CD4-positive, alpha-beta T cell treated with Interleukin-17A for 1 hour (primary cell): Measurements from ENCODE around the gene LMO2.
"Not testable (repeated sequence)": the region's sequence is repeated elsewhere in the genome, so short reads cannot be mapped to it uniquely, and the experiment has no call there.

Source experiments
- DNase-seq: peaks from one replicate; pipeline ENCODE4 v3.0.0-alpha.2; 2020

LMO2 gene

DNA sequence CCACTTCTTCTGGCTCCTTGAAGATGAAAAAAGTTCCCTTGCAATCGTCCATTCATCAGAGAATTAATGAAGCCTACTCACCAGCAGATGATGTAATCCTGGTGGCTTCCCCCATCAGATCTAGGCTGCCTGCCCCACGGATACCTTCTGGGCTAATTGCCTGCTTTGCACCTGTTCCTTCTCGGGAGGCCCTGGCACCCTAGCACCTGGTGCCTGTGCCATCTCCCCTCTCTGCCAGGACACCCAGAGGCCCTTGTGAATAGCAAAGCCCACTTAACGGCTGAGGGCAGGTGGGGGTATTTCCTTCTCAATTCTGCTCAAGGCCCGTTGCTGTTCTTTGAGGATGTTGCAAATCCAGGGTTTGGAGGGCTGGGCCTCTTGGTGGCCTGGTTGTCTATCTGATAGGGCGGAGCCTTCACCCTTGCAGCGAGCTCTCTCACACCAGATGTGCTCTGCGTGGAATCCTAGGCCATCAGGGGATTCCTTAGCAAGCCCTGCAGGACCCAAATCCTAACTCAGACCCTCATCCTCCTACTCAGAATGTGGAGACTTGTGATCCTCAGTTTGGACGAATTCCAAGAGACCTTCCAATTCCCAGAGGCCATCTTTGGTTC is at the start of gene LMO2:
Gene LMO2, minus strand, starts transcription at position 363 of the 614 bp plus-strand sequence. CDS start 22,360 bp downstream, outside the sequence.
- DNase-seq: no peak

DNA sequence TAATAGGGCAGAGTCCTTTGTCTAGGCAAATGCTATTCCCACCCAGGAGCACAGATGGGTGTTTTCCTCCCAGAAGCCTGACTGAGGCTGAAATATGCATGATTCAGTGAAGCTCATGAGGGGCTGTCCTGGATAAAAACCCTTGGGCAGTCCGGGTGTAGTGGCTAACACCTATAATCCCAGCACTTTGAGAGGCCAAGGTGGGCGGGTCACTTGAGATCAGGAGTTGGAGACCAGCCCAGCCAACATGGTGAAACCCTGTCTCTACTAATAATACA is 48.6 kb upstream of the LMO2 start:
- no peak for DNase-seq

- no peak for DNase-seq
Observed at GRCh38 chr11:33936725-33937604, 45.1 kb upstream of the LMO2 start.

- no peak for DNase-seq
Observed at GRCh38 chr11:33935461-33936456, 43.9 kb upstream of the LMO2 start.

- DNase-seq: no peak
Observed at GRCh38 chr11:33935005-33935404, 43.1 kb upstream of the LMO2 start.

GRCh38 chr11:33934450-33934849 is 42.6 kb upstream of the LMO2 start:
- DNase-seq: no peak

DNA sequence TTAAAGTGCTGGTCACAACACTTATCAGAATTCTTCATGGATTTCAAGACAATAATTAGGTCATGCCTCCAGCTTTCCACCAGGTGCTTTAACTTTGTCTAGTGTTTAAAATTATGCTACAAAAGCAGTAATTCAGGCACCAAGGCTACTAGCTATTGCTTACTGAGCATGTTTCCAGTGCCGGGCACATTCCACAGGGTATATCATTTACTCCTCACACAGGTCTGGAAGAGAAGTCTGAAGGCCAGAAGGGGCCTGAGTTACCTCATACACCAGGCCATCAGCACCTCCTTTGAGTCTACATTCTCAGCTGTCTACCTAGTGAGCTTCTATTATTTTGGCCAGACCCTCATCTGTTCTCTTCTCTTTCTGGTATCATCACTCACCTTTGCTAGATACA is 41.7 kb upstream of the LMO2 start:
- DNase-seq: no peak

DNA sequence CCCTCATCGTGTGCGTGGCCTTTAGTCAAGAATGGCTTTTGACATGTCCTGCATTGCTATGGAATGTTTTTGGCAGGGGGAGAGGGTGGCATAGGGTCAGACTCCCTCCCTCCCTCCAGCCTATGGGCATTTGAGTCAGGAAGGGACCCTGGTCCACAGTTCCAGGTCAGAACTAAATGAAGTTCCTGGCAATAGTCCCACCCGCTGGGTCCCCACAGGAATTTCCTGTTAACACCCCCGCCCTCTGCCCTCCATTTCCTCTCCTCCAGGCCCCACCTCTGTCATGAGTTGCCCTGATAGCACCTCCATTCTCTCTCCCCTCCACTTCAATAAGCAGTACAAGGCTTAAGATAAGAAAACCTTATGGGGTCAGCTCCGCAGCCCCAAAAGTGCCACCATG is 40.8 kb upstream of the LMO2 start:
- no peak for DNase-seq

DNA sequence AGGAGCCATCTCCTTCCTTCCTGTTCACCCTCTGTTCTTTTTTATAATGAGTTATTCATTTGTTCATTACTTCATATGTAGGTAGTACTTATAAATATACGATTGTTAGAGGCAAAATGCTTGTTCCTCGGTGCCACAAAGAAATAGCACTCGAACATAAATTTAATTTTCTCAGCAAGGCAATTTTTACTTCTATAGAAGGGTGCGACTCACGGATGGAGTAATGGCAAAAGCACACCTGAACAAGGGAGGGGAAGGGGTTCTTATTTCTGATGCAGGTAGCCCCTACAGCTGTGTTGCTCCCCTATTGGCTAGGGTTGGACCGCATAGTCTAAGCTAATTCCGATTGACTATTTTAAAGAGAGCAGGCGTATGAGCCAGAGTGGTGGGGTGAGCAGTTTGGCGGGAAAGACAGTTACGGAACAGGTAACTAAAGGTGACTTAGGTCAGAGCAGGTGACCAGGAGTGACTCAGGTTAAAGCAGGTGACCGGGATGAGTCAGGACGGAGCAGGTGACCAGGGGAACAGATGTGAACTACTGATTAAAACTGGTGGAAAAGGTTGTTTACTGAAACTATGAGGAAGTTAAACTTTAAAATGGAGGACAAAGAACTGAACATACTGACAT is 40.0 kb upstream of the LMO2 start:
- DNase-seq: not testable (repeated sequence)

GRCh38 chr11:33931067-33931466 is 39.2 kb upstream of the LMO2 start:
- no peak for DNase-seq

- DNase-seq: peak; percentile 5
Observed at GRCh38 chr11:33930317-33931021, 38.6 kb upstream of the LMO2 start.

- DNase-seq: no peak
Observed at GRCh38 chr11:33928564-33928963, 36.7 kb upstream of the LMO2 start.

GRCh38 chr11:33926671-33927552 is 35.0 kb upstream of the LMO2 start:
- no peak for DNase-seq

- DNase-seq: no peak
Observed at GRCh38 chr11:33924341-33924740, 32.5 kb upstream of the LMO2 start.

DNA sequence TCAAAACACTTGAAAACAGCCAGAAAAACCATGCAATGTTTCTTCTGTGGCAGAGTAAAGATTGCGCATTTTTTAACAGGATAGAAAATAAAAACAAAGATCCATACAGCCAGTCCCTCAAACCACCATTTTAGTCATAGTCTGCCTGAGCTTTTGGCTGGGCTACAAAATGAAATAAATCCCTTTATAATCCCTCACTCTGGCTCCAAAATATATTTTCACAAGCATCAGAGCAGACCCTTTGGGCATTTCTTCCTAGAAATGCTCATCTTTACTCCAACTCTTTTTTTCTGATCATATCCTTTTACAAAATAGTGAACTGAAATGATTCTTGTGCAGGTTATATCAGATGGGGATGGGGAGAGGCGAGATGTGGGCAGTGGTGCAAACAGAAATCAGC is 31.8 kb upstream of the LMO2 start:
- DNase-seq: no peak

DNA sequence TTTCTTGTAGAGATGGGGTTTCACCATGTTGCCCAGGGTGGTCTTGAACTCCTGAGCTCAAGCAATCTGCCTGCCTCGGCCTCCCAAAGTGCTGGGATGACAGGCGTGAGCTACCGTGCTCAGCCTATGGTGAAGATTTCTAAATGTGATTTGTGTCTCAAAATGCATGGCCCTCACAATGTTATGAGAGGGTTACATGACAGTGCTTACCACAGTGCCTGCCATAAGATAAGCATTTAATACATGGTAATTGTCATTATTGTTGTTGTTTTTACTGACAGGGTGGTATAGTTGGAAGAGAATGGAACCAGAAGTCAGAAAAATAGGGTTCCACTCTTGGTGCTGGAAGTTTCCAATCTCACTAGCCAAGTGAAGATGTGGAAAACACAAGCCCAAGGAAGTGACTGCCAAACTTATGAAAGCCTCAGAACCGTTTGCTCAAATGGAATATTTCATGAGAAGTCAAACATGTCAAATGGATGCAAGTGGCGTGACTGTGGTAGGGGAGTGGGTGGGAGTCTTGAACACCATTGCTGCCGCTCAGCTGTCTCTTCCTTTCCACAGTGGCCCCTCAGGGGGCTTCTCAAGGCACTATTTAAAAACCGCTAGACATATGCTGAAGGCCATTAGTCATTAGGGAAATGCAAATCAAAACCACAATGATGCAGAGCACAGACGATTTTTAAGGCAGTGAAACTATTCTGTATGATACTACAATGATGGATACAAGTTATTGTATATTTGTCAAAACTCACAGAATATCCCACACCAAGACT is 29.1 kb upstream of the LMO2 start:
- no peak for DNase-seq

GRCh38 chr11:33919645-33920044 is 27.8 kb upstream of the LMO2 start:
- no peak for DNase-seq

GRCh38 chr11:33917402-33917801 is 25.5 kb upstream of the LMO2 start:
- DNase-seq: not testable (repeated sequence)

DNA sequence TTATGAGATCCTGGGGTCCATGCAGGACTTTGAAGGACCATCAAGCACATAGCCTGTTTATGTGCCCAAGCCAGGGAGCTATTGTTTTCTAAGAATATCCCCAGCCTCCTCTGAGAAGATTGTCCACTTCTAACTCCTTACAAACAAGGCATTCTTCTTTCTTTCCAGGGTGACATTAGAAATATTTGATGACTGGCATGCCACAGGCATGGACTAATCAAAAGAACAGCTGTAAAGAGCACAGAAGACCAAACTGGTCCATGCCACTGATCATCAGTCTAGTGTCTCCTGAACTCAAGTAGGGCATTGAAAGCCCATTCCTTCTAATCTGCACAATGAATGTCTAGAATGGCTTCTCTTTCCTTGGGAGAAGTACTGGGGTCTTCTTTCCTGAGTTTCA is 24.9 kb upstream of the LMO2 start:
- DNase-seq: no peak

- DNase-seq: no peak
Observed at GRCh38 chr11:33915526-33915925, 23.6 kb upstream of the LMO2 start.
